WI38 (cell line): Measurements from ENCODE around the gene MIOX.

Experiments
- H3K4me3 ChIP-seq: 2 replicates; pipeline ENCODE4 v1.5.1; 2011; ENCODE audit warnings: low read depth, mild to moderate bottlenecking, control low read depth, low read length
- TF ChIP-seq, protein P1 (sequence below): IDR thresholded peaks from 2 replicates; pipeline ENCODE4 v1.5.1; 2012; ENCODE audit warnings: low read depth, mild to moderate bottlenecking, control low read depth, low read length

The MIOX gene

DNA sequence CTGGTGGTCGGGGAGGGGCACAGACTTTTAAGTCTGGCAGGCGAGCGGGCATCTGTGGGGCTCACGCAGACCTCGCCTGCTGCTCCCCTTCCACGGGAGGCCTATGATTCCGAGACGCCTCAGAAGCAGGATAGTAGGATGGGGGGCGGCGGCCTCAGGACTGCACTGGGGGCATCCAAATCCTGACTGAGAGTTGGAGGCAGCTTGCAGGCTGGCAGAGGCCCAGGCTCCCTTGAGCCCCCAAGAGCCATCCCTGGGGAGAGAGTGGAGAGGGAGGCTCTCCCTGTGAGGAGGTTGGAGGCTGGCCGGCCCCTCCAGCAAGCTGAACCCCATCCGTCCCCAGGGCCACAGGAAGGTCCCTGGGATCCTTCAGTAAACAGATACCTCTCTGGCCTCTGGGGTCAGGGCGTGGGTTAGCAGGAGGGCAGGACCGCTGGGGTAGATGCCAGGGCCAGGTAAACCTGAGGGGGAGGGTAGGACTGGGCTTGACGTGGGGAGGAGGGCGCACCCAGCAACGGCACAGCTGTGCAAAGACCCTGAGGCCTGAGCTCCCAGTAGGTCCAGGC is 45.1 kb upstream of the MIOX start:
- H3K4me3 ChIP-seq: no peak overlapping the region
- TF ChIP-seq, protein P1, sequence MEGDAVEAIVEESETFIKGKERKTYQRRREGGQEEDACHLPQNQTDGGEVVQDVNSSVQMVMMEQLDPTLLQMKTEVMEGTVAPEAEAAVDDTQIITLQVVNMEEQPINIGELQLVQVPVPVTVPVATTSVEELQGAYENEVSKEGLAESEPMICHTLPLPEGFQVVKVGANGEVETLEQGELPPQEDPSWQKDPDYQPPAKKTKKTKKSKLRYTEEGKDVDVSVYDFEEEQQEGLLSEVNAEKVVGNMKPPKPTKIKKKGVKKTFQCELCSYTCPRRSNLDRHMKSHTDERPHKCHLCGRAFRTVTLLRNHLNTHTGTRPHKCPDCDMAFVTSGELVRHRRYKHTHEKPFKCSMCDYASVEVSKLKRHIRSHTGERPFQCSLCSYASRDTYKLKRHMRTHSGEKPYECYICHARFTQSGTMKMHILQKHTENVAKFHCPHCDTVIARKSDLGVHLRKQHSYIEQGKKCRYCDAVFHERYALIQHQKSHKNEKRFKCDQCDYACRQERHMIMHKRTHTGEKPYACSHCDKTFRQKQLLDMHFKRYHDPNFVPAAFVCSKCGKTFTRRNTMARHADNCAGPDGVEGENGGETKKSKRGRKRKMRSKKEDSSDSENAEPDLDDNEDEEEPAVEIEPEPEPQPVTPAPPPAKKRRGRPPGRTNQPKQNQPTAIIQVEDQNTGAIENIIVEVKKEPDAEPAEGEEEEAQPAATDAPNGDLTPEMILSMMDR: no peak

DNA sequence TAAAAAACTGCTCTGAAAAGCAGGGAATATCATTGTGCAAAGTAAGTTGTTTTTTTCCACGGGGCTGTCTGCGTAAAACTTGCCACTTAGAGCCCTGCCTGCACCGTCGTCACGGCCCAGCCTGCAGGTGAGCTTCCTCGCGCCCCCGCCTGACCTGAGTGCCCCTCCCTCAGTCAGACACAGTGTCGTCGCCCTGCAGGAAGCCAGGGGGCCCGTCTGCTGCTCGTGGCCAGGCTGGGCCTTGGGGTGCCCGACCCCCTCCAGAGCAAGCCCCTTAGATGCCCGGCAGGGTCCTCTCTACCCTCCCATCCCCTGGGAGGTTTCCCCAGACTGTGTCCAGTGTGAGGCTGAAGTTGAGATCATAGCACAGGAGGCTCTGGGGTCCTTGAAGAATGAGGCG is 43.5 kb upstream of the MIOX start:
- TF ChIP-seq, protein P1: no peak
- no peak overlapping the region for H3K4me3 ChIP-seq

DNA sequence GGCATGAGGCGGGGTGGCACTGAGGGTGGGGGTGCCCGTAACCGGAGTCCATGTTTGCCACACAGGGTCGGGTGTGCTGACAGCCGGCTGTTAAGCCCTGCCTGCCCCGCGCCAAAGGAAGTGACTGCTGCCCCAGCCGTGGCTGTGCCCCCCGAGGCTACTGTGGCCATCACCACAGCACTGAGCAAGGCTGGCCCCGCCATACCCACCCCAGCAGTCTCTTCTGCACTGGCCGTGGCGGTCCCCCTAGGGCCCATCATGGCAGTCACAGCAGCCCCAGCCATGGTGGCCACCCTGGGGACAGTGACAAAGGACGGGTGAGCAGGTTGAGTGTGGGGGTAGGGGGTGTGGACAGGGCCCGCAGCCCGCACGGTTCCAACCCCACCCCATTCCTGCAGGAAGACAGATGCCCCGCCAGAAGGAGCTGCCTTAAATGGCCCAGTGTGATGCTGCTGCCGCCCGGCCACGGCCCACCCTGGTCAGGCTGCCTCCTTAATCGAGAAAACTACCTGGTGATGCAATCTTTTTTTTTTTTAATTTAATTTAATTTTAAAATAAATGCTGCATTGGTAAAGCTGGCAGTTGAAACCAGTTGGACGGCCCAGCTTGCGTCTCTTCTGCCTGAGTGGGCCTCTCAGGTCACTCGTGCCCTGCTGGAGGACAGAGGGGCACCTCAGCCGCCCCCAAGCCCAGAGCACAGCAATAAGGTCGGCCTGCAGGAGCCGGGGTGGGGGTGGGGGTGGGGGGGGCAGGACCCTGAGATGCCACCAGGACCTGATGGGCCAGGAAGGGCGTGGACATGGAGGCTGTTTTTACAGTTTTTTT is 42.6 kb upstream of the MIOX start:
- no peak overlapping the region for H3K4me3 ChIP-seq
- TF ChIP-seq, protein P1: no peak

DNA sequence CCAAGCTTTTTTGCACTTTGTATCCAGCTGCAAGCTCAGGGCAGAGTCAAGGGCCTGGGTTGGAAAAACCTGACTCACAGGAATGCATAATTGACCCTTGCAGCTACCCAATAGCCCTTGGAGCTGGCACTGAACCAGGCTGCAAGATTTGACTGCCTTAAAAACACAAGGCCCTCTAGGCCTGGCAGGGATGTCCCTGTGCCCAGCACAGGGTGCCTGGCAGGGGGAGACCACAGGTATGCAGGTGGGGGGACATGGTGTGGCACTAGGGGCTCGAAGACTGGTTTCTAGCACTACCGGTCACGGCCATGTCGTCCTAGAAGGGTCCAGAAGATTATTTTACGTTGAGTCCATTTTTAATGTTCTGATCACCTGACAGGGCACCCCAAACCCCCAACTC is 42.0 kb upstream of the MIOX start:
- TF ChIP-seq, protein P1: no peak
- H3K4me3 ChIP-seq: no peak overlapping the region

DNA sequence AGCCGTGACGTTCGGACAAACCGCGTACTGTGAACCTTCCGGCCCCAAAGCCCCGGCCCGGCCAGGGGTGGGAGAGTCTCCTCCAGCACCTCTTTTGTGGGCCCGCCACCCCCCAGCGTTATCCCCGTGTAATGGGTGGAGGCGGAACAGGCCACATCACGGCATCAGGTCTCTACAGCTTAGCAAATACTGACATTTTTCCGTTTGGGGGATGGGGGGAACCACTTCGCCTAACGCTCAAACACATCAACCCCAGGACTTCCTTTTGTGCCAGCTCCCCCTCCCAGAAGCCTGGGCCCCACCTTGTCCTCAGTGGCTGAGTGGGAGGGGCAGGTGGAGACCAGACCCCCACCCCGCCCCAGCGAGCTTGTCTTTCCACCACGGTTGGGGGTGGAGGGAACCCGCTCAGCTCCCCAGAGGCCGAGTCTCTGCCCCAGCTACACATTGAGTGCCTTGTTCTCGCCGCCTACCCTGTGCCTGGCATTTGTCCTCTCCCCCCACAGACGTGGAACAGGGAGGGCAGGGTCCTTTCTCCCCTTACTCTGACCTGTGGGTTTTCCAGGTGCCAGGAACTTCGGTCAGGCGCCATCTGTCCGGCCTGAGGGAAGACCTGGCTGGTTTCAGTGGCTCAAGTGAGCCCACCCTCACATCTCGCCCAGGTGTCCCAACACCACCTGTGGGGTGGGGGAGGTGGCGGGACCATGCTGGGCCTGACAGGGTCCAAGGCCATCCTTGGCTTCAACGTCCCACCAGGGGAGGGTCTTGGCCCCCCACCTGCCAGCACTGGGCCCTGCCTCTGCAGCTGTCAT is 41.4 kb upstream of the MIOX start:
- TF ChIP-seq, protein P1: no peak
- no peak overlapping the region for H3K4me3 ChIP-seq

DNA sequence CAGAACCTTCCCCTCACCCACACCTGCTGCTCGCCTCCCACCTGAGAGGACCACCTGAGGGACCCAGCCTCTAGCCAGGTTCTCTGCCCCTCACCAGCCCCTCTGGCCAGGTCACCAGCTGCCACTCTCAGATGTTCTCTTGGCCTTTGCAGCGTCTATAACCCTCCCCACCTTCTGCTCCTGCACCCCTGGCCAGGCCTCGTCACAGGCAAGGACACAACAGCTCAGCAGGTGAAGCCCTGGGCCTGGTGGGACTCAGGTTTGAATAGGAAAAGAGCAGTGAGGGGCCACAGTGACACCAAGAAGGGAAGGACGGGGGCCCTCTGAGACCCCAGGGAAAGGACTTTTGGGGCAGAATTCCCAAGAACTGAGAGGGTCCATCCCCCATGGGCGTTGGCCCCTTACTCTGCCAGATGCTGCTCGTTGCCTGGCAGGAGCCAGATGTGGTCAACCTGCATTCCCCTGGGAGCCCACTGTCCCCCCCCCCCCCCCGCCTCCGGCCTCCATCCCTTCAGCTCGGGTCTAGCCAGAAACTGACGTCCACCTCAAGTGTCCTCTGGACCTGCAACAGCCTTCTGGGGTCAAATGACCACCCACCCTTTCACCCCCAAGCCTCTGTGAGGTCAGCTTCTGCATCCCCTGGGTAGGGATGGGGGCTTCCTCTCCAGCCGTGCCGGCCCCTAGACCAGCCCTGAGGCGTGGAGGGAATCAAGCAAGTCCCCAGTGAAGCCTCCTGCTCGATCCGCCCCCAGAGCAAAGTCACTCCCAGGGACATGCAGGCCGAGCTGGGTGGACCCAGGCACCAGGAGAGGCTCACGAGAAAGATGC is 40.6 kb upstream of the MIOX start:
- H3K4me3 ChIP-seq: no peak overlapping the region
- TF ChIP-seq, protein P1: no peak
